ENCODE measurements around the gene SPARCL1. TPM values are rescaled to one million over a fixed set of nuclear protein-coding genes. Genes with fewer than 3 reads are reported as not detected.

Gene SPARCL1
- total RNA-seq, 4 donors from 2014 or later = 225 to 357 (median 273) TPM

GRCh38 chr4:87465739-87466366, 63.3 kb downstream of the SPARCL1 start:
- Histone ChIP-seq H3K36me3 (no peaks in the 10 kb centered on the region), H3K9me3 (no peaks in the 10 kb centered on the region), H3K27ac (peak overlapping the region in 2 of 4 donors; percentile 10 to 12), H3K4me1 (no peaks in the 10 kb centered on the region), H3K27me3 (no peaks in the 10 kb centered on the region), H3K4me3 (no peak overlapping the region)
- no peak for TF ChIP-seq POLR2A (IDR thresholded peaks at IDR 0.05)
- TF ChIP-seq CTCF (IDR thresholded peaks at IDR 0.05 in 4 of 5, conservative IDR thresholded peaks at IDR 0.05 in 1 of 5) = peak; percentile 53 to 75 (median 62)
- ATAC-seq (no peak), DNase-seq (no peak)
- in situ Hi-C loops (cut with MboI; ENCODE audit: low sequenced_read_pairs in 4 of 4) (loop anchor here in 2 of 4 donors (10.0 to 25.0 kb wide), 2 partner anchors 91 to 329 kb away; no protein-coding TSS in a partner anchor), intact Hi-C loops (cut with DNase I; ENCODE audit: low total_unique reads) (loop anchor here (1.0 kb wide), 1 partner anchor 91 kb away; no protein-coding TSS in a partner anchor)

DNA sequence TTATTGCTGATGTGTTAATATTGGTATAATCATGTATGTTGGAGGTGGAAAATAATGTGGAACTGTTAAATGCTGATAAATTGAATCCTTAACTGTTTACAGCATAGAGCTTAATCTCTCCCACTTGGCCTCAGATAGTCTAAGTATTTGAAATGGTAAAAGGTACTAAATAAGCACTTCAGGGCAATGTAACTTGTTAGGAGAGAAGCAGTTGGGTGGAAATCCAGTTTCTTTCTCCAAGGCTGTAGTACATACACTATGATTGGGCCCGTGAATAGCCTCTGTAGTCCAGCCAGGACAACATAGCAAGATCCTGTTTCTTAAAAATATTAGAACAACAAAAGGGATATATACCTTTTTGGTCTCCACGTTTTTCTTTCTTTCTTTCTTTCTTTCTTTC, 67.1 kb downstream of the SPARCL1 start:
- intact Hi-C loops (cut with DNase I; ENCODE audit: low total_unique reads) = no loop called here

DNA sequence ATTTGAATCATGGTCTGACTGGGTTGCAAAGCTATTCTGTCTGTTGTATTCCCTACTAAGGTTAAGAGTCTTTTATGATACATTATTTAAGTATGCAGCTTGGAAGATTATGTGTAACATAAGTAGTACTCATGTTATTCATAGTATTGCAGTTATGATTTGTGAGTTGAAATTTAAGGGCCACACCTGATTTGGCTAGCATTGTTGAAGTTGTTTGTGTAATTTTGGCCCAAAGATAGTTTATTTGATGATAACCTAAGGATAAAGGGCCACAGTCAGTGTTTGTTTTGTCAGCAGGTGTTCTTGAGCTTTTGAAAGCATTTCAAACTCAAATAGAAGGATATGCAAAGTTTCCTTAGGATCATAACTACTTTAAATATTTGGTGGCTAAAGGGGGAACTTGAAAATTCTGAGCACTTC, 67.9 kb downstream of the SPARCL1 start:
- intact Hi-C loops (cut with DNase I; ENCODE audit: low total_unique reads) = no loop called here
- in situ Hi-C loops (cut with MboI; ENCODE audit: low sequenced_read_pairs in 4 of 4) = loop anchor here (5.0 to 25.0 kb wide), 3 partner anchors 84 to 324 kb away; no protein-coding TSS in a partner anchor
- TF ChIP-seq CTCF (IDR thresholded peaks at IDR 0.05 in 4 of 5, conservative IDR thresholded peaks at IDR 0.05 in 1 of 5) (no peak), POLR2A (IDR thresholded peaks at IDR 0.05) (no peak)

More for the DNA sequence above, 67.1 kb downstream of the SPARCL1 start:
- no peak overlapping the region for H3K27ac ChIP-seq
- H3K9me3 ChIP-seq = no peaks in the 10 kb centered on the region
- in situ Hi-C loops (cut with MboI; ENCODE audit: low sequenced_read_pairs in 4 of 4) = loop anchor here (5.0 to 25.0 kb wide), 3 partner anchors 85 to 325 kb away; no protein-coding TSS in a partner anchor
- TF ChIP-seq CTCF (IDR thresholded peaks at IDR 0.05 in 4 of 5, conservative IDR thresholded peaks at IDR 0.05 in 1 of 5) = no peak
- TF ChIP-seq POLR2A (IDR thresholded peaks at IDR 0.05) = no peak
- DNase-seq (no peak), ATAC-seq (no peak)
- no peaks in the 10 kb centered on the region for H3K27me3 ChIP-seq
- peaks cover 0 to 21% of the 10 kb centered on the region in 2 donors for H3K36me3 ChIP-seq
- H3K4me1 ChIP-seq = no peaks in the 10 kb centered on the region
- H3K4me3 ChIP-seq = no peak overlapping the region

GRCh38 chr4:87458913-87459312, 70.3 kb downstream of the SPARCL1 start:
- Histone ChIP-seq H3K27ac (no peak overlapping the region), H3K9me3 (no peaks in the 10 kb centered on the region), H3K36me3 (peaks cover 0 to 27% of the 10 kb centered on the region in 2 donors), H3K27me3 (no peaks in the 10 kb centered on the region), H3K4me1 (no peaks in the 10 kb centered on the region), H3K4me3 (no peak overlapping the region)
- in situ Hi-C loops (cut with MboI; ENCODE audit: low sequenced_read_pairs in 4 of 4) (loop anchor here in 1 of 4 donors (25.0 kb wide), 1 partner anchor 322 kb away; no protein-coding TSS in a partner anchor), intact Hi-C loops (cut with DNase I; ENCODE audit: low total_unique reads) (no loop called here)
- DNase-seq = no peak
- TF ChIP-seq POLR2A (IDR thresholded peaks at IDR 0.05) (no peak), CTCF (IDR thresholded peaks at IDR 0.05 in 4 of 5, conservative IDR thresholded peaks at IDR 0.05 in 1 of 5) (no peak)
- no peak for ATAC-seq

More for the DNA sequence above, 67.9 kb downstream of the SPARCL1 start:
- Histone ChIP-seq H3K4me1 (no peaks in the 10 kb centered on the region), H3K36me3 (peaks cover 0 to 21% of the 10 kb centered on the region in 2 donors), H3K27ac (no peak overlapping the region), H3K4me3 (no peak overlapping the region), H3K27me3 (no peaks in the 10 kb centered on the region), H3K9me3 (no peaks in the 10 kb centered on the region)
- no peak for DNase-seq
- ATAC-seq = no peak
